GM21528 (cell line): ENCODE data around the gene VWA5A.

Experiments used
- ATAC-seq: cut with Tn5 transposase; IDR thresholded peaks from one replicate; pipeline ENCODE4 v1.9.1; 2021; ENCODE audit warnings: mild to moderate bottlenecking, moderate library complexity; ENCODE audit not compliant: unreplicated experiment, low FRiP score

VWA5A gene

DNA sequence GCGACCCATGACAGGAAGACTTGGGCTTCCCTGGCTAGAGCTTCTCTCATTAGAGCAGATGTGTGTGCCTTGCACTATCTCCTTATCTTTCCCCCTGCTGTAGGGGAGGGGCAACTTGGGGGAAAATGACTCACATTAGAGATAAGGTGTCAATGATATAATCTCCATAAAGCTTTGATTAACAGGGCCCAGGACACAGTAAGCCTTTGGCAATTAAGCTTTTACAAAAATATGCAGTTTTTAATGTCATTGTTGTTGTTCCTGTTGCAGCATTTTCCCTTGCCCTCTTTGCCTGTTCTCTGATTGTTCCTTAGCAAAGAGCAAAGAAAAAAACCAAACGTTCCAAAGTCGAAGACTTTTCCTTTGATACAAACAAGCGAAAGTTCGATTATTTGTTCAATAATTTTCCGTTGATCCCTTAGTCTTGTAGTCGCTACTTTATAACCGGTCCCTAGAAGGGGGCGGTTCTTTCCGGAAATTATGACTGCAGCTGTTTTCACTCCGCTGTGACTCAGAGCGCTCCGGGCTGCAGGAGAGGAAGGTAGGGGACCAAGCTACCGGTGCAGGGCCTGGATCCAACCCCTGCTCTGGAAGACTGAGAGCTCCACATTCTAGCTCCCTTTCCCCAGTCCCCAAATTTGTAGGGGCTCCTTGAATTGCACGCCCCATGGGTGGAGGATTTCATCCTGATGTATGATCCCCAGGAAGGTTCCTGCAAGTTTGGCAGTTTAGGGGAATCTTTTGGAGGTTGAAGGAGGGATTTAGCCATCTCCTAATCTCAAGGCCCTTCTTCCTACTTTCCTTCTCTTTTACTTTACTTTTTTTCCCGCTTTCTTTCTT lies at the start of gene VWA5A:
Gene VWA5A, plus strand, starts transcription at position 509 of the 840 bp plus-strand sequence. CDS start 2,062 bp downstream, outside the sequence.
- peak; percentile 100 for ATAC-seq

GRCh38 chr11:124068601-124069110 lies 46.6 kb upstream of the VWA5A start:
- no peak for ATAC-seq

- ATAC-seq = peak; percentile 75
Observed at GRCh38 chr11:124069429-124070401, 45.5 kb upstream of the VWA5A start.

DNA sequence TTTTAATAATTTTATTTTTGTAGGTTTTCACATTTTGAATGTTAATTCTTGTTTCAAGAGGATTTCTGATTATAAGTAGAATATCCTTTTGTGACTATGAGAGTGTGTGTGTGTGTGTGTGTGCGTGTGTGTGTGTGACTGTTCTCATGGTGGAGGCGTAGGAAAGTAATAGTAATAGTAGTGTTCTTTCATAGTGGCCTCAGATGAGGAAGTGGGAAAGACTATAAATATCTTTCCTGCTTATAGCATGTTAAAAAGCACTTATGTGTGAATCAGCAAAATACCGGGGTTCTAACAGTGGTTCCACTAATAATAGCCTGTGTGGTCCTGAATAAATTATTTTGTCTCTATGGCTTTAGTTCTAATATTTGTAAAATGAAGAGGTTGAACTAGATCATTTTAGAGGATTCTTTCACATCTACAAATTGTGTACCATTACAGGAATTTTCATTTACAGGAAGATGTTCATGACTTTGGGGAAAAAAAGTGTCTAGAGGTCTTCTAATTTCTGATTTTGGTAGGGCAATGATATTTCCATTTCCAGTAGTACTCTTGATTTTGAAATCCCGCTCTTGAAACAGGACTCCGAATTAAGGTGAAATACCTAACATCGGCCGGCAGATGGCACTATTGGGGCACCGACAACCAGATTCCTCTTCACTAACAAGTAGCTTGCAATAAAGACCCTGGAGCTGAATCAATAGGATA lies 44.2 kb upstream of the VWA5A start:
- ATAC-seq = peak; percentile 87

DNA sequence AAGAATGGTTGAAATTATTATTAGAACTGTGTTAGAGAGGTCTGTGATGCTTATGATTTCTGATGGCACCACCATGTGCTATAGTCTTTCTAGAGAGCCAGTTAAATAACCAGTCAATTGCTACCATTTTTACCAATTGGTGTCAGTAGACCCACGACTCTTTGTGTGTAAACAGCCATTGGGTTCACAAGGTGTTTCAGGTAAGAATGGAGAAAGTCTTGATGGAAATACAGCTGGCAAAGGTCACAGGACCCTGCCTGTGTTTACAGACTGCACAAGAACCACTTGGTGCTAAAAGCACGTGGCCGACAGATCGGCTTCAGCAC lies 43.7 kb upstream of the VWA5A start:
- ATAC-seq = no peak

GRCh38 chr11:124072147-124072546 lies 43.1 kb upstream of the VWA5A start:
- ATAC-seq = no peak

GRCh38 chr11:124074554-124074953 lies 40.7 kb upstream of the VWA5A start:
- no peak for ATAC-seq

- ATAC-seq = no peak
Observed at GRCh38 chr11:124075492-124075840, 39.8 kb upstream of the VWA5A start.

DNA sequence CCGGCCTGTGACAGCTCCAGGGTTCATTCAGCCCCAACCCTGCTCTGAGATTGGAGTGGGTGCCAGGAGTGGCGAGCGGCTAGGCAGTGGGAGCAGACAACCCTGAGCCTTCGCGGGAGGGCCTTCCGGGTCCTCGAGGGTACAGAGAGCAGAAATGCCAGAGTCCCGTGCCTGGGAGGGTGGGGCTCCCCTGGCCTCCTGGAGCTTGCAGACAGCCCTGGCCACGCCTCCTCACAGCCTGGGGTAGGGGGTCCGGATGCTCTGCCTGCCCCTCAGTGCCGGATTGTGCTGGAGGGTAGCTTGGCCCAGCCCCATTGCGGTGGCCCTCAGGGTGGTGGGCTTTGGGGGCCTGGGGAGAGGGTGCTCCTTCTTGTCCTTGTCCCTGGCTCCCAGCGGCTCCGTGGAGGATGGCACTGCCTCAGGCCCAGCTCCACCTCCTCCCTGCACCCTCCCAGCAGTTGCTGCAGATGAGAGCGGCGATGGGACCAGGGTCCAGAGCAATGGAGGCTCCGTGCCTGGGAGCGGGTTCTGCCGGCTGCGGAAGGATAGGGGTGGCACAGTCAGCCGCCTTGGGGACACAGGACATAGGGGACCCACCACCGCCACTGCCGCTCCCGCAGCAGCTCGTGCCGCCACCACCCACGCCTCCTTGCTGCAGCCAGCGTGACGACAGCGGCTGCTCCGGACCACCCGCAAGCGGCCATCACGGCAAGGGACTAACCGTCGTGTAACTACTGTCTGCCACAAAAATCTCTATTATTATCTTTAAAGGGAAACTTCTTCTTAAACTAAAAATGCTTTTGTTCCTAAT lies 39.2 kb upstream of the VWA5A start:
- ATAC-seq = peak; percentile 63

GRCh38 chr11:124077266-124077665 lies 38.0 kb upstream of the VWA5A start:
- no peak for ATAC-seq

DNA sequence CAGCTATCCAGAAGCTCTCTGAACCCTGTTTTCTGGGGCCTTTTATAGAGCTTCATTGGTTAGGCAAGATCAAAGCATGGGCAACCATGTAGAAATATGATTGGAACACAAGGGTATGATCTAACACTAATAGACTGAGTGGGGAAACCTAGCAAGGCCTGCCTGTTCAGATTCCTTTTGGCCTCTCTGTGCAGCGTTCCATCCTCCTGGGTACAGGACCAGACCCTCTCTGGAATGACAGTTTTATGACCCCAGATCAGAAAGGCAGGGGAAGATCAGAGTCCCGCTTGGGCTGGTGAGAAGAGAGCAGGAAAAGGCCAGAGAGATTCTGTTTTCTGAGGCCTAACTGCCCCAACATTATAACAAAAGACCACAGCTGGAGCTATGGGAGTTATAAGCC lies 36.7 kb upstream of the VWA5A start:
- no peak for ATAC-seq

- no peak for ATAC-seq
Observed at GRCh38 chr11:124079631-124080326, 35.5 kb upstream of the VWA5A start.

DNA sequence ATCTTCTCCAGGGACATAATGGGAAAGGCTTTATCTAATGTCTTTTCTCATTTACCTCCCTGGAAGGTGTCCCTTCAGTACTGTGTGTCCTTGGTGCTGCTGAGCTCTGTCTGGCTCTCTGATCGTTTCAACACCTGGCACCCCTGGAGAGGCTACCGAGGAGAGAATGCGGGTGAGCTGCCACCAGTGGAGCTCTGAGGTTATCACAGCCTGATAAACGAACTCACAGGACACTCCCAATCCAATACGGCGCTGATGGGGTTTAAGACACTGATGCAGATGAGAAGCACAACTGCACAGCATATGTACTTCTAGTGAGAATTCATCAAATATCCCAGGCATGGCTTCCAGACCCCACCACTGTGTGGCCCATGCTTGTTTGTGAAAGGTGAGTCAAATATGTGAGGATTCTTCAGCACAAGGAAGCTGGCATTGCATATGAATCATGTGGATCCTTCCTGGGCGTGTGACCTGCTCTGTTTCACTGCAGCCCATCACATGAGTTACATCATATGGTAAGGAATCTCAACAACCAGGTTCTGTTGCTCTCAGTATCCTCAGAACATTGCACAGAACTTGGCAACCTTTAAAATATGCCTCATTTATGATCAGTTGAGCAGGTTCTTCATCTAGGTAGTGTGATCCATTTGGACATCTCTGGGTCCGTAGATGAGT lies 34.8 kb upstream of the VWA5A start:
- ATAC-seq = no peak

DNA sequence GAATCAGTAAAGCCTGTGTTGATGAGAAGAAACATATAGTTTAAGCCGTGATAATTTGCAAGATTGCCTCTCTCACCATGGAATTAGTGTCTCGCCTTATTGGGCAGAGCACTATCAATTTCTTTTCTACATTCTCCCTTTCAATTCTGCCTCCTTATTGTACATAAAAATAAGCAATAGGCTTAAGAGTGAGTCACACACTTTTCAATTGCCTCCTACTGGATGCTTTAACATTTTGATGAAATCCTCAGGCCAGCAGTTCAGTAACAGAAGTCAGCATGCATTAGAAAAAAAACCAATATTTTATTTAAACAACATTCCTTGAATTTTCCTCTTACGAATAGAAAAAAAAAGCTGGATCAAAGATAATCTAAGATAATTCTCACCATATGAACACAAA lies 33.8 kb upstream of the VWA5A start:
- no peak for ATAC-seq

DNA sequence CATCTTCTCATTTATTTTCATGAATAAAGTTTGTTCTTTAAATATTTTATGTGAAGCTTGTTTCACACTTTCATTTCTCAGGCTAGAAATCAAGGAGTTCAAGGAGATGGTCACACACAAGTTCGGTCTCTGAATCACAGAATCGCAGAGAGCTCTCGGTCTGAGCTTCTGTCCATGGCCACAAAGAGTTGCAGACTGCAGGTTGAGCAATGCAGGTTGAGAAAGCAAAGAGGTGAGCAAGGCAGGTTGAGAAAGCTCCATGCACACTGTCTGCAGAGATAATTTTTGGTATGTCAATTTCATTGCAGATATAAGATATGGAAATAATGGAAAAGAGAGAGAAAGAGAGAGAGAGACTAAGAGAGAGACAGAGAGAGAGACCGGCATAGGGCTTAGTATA lies 32.9 kb upstream of the VWA5A start:
- ATAC-seq = no peak

DNA sequence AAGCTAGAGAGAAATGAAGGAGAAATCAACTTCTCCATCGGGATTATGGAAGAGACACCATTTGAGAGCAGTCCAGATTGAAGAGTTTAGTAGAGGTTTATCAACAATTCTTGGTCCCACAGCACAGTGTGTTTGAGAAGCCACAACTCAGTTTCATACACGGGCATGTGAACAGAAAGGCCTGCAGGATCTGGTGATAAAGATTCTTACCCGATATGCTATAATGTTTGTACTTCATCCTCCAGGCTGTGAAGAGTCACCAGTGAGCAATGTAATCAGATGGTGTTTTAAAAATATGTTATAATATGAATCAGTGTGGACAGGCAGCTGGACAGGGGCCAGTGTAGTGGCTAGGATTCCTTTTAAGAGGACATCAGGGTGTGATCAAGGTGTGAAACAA lies 29.7 kb upstream of the VWA5A start:
- ATAC-seq = no peak

DNA sequence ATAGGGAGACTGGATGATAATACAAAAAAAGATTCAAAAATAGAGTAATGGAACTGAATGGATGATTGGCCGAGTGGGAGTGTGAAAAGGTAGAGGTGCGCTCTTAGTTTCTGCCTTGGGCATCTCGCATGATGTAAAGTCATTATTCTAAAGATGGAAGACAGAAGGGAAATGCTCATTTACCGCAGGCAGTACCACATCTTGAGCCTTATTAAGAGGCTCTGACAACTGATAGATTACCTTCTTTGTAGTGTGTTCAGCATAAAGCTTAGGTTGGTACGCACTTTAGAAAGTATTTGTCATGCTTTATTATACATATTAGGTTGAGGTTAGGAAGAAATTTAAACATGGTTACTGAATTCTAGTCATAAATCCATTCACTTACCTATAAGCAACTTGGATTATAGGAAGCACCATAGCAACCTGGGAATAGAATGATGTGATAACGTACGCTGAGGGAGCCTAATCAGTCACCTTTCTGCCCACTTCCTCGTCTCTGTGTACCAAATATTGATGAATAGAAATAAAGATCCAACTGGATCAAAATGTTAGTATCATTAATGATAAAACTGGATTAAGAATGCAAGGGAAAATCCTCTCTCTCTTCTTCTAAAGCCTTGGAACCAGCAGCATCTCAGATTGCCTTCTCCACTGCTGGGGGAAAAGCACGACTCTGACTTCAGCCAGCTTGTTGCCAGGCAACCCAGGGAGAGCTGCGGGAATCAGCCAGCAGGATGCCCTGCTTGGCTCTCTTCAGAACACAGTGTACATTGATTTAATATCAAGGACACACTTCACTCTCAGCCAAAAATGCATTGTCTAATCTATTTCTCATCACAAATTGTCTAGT lies 29.0 kb upstream of the VWA5A start:
- no peak for ATAC-seq

- no peak for ATAC-seq
Observed at GRCh38 chr11:124090996-124091395, 24.3 kb upstream of the VWA5A start.
